K562 (cell line): ENCODE data around the gene TMIGD2. TPM values are rescaled to one million over a fixed set of nuclear protein-coding genes. Genes with fewer than 3 reads are reported as not detected.

ENCODE experiments used
- ATAC-seq: fragments of 200-7000 bp; cut with Tn5 transposase; 3 replicates; pipeline ENCODE4 v1.9.1; 2020; ENCODE audit warnings: moderate library complexity
- BruUV-seq: library from RNA; stranded (reverse); fragments of 400-500 nt; replicated peaks from 2 replicates; lab custom pipeline; 2021; lab: Mats Ljungman, UMichigan
- CTCF ChIA-PET: fragments of 300-600 bp; formaldehyde crosslinking; extraction: SDS; loops from one replicate; lab custom pipeline; 2021; ENCODE audit warnings: low intra/inter-chr PET ratio; lab: Yijun Ruan, JAX
- POLR2A ChIA-PET: fragments of 300-600, 350-650 bp; sonication (Branson Sonifier 250); formaldehyde crosslinking; extraction: SDS; loops from one replicate; lab custom pipeline; 2021; ENCODE audit warnings: antibody characterized with exemption, inconsistent platforms; lab: Yijun Ruan, JAX
- DNase-seq, 4 experiments: peaks; one replicate each; pipeline versions ENCODE4 v3.0.0 to v3.0.0-alpha.2; 2011 to 2018; ENCODE audit warnings: low spot score in 3 of 4, mixed read lengths in 3 of 4; ENCODE audit errors: extremely low read depth in 1 of 4
- FAIRE-seq: peaks from 2 replicates; lab custom pipeline; 2011; peaks lifted over from hg19 to GRCh38; lab: Jason Lieb, UNC
- H2AFZ ChIP-seq: 2 replicates; pipeline ENCODE4 v1.6.0; 2011; ENCODE audit warnings: low read depth, low read length, control low read depth, inconsistent platforms
- H3K27ac ChIP-seq: fragments of 200-600 bp; 3 replicates; pipeline ENCODE4 v1.8.0; 2011; ENCODE audit warnings: low read depth, mild to moderate bottlenecking, control low read depth, inconsistent platforms, low read length, moderate library complexity, mixed read lengths; ENCODE audit errors: extremely low read depth
- H3K27me3 ChIP-seq, 2 experiments: fragments of 300-600 bp in 1 of 2; 2 replicates in 1 of 2; 3 replicates in 1 of 2; pipeline versions ENCODE4 v1.6.0 to v1.8.0; 2011; ENCODE audit warnings: inconsistent platforms in 2 of 2, low read length in 2 of 2, mild to moderate bottlenecking in 1 of 2, mixed read lengths in 1 of 2, moderate library complexity in 1 of 2; ENCODE audit not compliant: control insufficient read depth in 2 of 2, insufficient read depth in 2 of 2
- H3K36me3 ChIP-seq: fragments of 300-600 bp; 3 replicates; pipeline ENCODE4 v1.8.0; 2011; ENCODE audit warnings: mild to moderate bottlenecking, low read length, inconsistent platforms; ENCODE audit not compliant: control insufficient read depth, insufficient read depth
- H3K4me1 ChIP-seq, 2 experiments: fragments of 200-600 bp in 1 of 2; replicated peaks in 1 of 2; 2 replicates in 1 of 2; 3 replicates in 1 of 2; pipeline versions ENCODE4 v1.5.1 to v1.8.0; 2011; ENCODE audit warnings: inconsistent platforms in 2 of 2, low read length in 2 of 2, mild to moderate bottlenecking in 1 of 2, mixed read lengths in 1 of 2, moderate library complexity in 1 of 2; ENCODE audit not compliant: control insufficient read depth in 2 of 2, insufficient read depth in 2 of 2
- H3K4me2 ChIP-seq: 2 replicates; pipeline ENCODE4 v1.6.1; 2011; ENCODE audit warnings: low read length, control low read depth, inconsistent platforms, mixed read lengths; ENCODE audit not compliant: insufficient read depth
- H3K4me3 ChIP-seq: fragments of 200-600 bp; sonication (generic), shearing (Covaris generic); 2 replicates; pipeline ENCODE4 v1.5.1; 2016; ENCODE audit warnings: control low read depth, inconsistent platforms
- H3K79me2 ChIP-seq: fragments of 200-600 bp; 3 replicates; pipeline ENCODE4 v1.8.0; 2011; ENCODE audit warnings: low read length, inconsistent platforms; ENCODE audit not compliant: control insufficient read depth, insufficient read depth
- H3K9ac ChIP-seq, 2 experiments: 2 replicates each; pipeline versions ENCODE4 v1.6.0 to v1.6.1; 2011; ENCODE audit warnings: low read depth in 2 of 2, low read length in 2 of 2, control low read depth in 1 of 2, inconsistent platforms in 1 of 2, mild to moderate bottlenecking in 1 of 2, mixed read lengths in 1 of 2; ENCODE audit not compliant: insufficient read depth in 1 of 2
- H3K9me1 ChIP-seq: one replicate; pipeline ENCODE4 v1.6.0; 2011; ENCODE audit warnings: inconsistent platforms, mild to moderate bottlenecking, low read length, moderate library complexity; ENCODE audit not compliant: control insufficient read depth, insufficient read depth
- H3K9me3 ChIP-seq: replicated peaks from 2 replicates; pipeline ENCODE4 v1.5.1; 2011; ENCODE audit warnings: low read depth, low read length, inconsistent platforms; ENCODE audit not compliant: control insufficient read depth, insufficient read depth
- H4K20me1 ChIP-seq: replicated peaks from 2 replicates; pipeline ENCODE4 v1.6.1; 2011; ENCODE audit warnings: low read length, inconsistent platforms, mixed read lengths; ENCODE audit not compliant: control insufficient read depth, insufficient read depth
- ARID2 ChIP-seq: fragments of 450-650 bp; IDR thresholded peaks from 2 replicates; pipeline ENCODE4 v1.6.1; 2017; ENCODE audit warnings: antibody characterized with exemption, mild to moderate bottlenecking
- CTBP1 ChIP-seq: fragments of 450-650 bp; IDR thresholded peaks from 2 replicates; pipeline ENCODE4 v1.6.1; 2016; ENCODE audit warnings: borderline replicate concordance
- EP400 ChIP-seq: fragments of 450-650 bp; IDR thresholded peaks from 2 replicates; pipeline ENCODE4 v1.6.1; 2017; ENCODE audit warnings: antibody characterized with exemption, mild to moderate bottlenecking, moderate library complexity
- HIVEP1 ChIP-seq: fragments of 250-450 bp; sonication (Bioruptor Pico); IDR thresholded peaks from 2 replicates; pipeline ENCODE4 v1.4.0; 2020; ENCODE audit warnings: mild to moderate bottlenecking
- L3MBTL2 ChIP-seq: fragments of 450-650 bp; IDR thresholded peaks from 2 replicates; pipeline ENCODE4 v1.6.1; 2016; ENCODE audit warnings: mild to moderate bottlenecking, moderate library complexity
- MAZ ChIP-seq, 2 experiments: fragments of 450-650 bp in 1 of 2; sonication (generic) in 1 of 2; formaldehyde crosslinking; IDR thresholded peaks in 1 of 2; conservative IDR thresholded peaks in 1 of 2; 2 replicates each; pipeline versions ENCODE4 v1.4.0 to v1.5.0; 2020; ENCODE audit warnings: mild to moderate bottlenecking in 1 of 2, missing genetic modification reagents in 1 of 2
- MNT ChIP-seq, 2 experiments: fragments of 450-650 bp; conservative IDR thresholded peaks; 2 replicates each; pipeline ENCODE4 v1.6.1; 2017; ENCODE audit warnings: mild to moderate bottlenecking in 2 of 2, moderate library complexity in 2 of 2
- MTA1 ChIP-seq: fragments of 450-650 bp; IDR thresholded peaks from 2 replicates; pipeline ENCODE4 v1.6.1; 2017; ENCODE audit warnings: borderline replicate concordance
- NONO ChIP-seq, 2 experiments: fragments of 200-400 bp in 1 of 2; fragments of 450-650 bp in 1 of 2; formaldehyde crosslinking in 1 of 2; IDR thresholded peaks; 2 replicates each; pipeline ENCODE4 v1.6.1; 2017; ENCODE audit warnings: low read depth in 2 of 2, mild to moderate bottlenecking in 2 of 2, moderate library complexity in 2 of 2, low read length in 1 of 2
- PHF8 ChIP-seq: fragments of 200-600 bp; sonication (generic); IDR thresholded peaks from 2 replicates; pipeline ENCODE4 v1.6.1; 2012; ENCODE audit warnings: mixed run types, mild to moderate bottlenecking, inconsistent platforms, low read length, moderate library complexity, borderline replicate concordance
- SUPT5H ChIP-seq: fragments of 450-650 bp; IDR thresholded peaks from 2 replicates; pipeline ENCODE4 v1.6.1; 2016
- USF2 ChIP-seq: sonication (generic); formaldehyde crosslinking; IDR thresholded peaks from 2 replicates; pipeline ENCODE4 v1.5.0; 2020; ENCODE audit warnings: missing genetic modification reagents
- VEZF1 ChIP-seq: fragments of 200-800 bp; sonication (Bioruptor generic); IDR thresholded peaks from 2 replicates; pipeline ENCODE4 v1.6.1; 2017; ENCODE audit warnings: missing genetic modification characterization, missing compliant biosample characterization
- ZBTB12 ChIP-seq: fragments of 250-450 bp; sonication (Bioruptor Pico); IDR thresholded peaks from 2 replicates; pipeline ENCODE4 v1.4.0; 2020
- WGBS: fragments of 100-300 bp; shearing (Covaris generic); methylation state at CpG from one replicate; pipeline ENCODE4 v1.1.6; 2016; ENCODE audit warnings: low coverage, mixed read lengths; ENCODE audit not compliant: insufficient coverage; ENCODE audit errors: missing lambda C conversion rate; 5-methylcytosine and 5-hydroxymethylcytosine counted together
- in situ Hi-C: fragments of 300-500 bp; cut with MboI; formaldehyde crosslinking; loops from 4 replicates; pipeline ENCODE4 v1.15.0; 2018; ENCODE audit warnings: inconsistent platforms, mixed read lengths
- intact Hi-C: fragments of 100-400 bp; cut with micrococcal nuclease; formaldehyde crosslinking; loops from 2 replicates; pipeline ENCODE4 v1.14.2; 2022
- polyA plus RNA-seq, 8 experiments: library from polyadenylated mRNA; depleted of rRNA in 4 of 8; stranded (reverse) in 5 of 8; unstranded in 3 of 8; fragments of >200 nt; fragmentation: Nextera tagmentation in 2 of 8; fragmentation: Illumina TruSeq in 1 of 8; extraction: Ambion mirVana in 2 of 8; extraction: Trizol in 1 of 8; gene quantifications; 2 replicates each; pipeline versions ENCODE4 v1.2.1 to v1.2.3, GENCODE V29; 2011 to 2014; ENCODE audit warnings: inconsistent platforms in 1 of 8, missing spikeins in 1 of 8
- total RNA-seq, 7 experiments: library from RNA; depleted of rRNA in 6 of 7; stranded (reverse); fragments of >200 nt in 6 of 7; fragmentation: Illumina TruSeq in 2 of 7; extraction: Trizol in 2 of 7; gene quantifications; 2 replicates each; pipeline versions ENCODE4 v1.2.1 to v1.2.3, GENCODE V29; 2011 to 2021; ENCODE audit warnings: low replicate concordance in 1 of 7

The TMIGD2 gene
- total and polyA plus RNA-seq, 9 of the 15 experiments (the other 6 are each of a cell fraction or from before 2014, with no cell fraction given), result not detected

GRCh38 chr19:4343370-4344307, 41.5 kb upstream of the TMIGD2 start, which contains the start of gene MPND:
MPND (plus strand) TSS chr19:4343562; CDS start chr19:4343594, 32 bp downstream.
- peak; percentile 85 to 92 (median 88) for DNase-seq
- H3K9me1 ChIP-seq, result no peaks in the 10 kb centered on the region
- H4K20me1 ChIP-seq, result no peaks in the 10 kb centered on the region
- intact Hi-C loops (loop anchor here (2.0 kb wide), 1 partner anchor 59 kb away; the partner anchor contains the start of gene CHAF1A), in situ Hi-C loops (loop anchor here (10.0 kb wide), 1 partner anchor 69 kb away; the partner anchor contains the start of gene SHD)
- peak within 1 kb of the TSS; percentile 89 for H3K27ac ChIP-seq
- H3K36me3 ChIP-seq, result peaks cover 11% of the 10 kb centered on the region; the same call in 2 of the 3 replicates
- ChIA-PET POLR2A (interaction anchor here (0.6 to 2.9 kb wide), 16 partner anchors 9 to 97 kb away, joined by 3 to 24 read pairs (median 5); partner anchors contain the start of gene YJU2), CTCF (interaction anchor here (1.2 kb wide), 1 partner anchor 76 kb away, joined by 5 read pairs; no protein-coding TSS in a partner anchor)
- FAIRE-seq, result no peak
- H3K4me1 ChIP-seq, result peaks cover 10 to 33% of the 10 kb centered on the region in 2 experiments; a peak in 4 of 5 replicates
- peak within 1 kb of the TSS; percentile 77 for H3K4me3 ChIP-seq
- H3K9ac ChIP-seq, result peak within 1 kb of the TSS; percentile 81 to 95
- TSS peak; percentile 38 for BruUV-seq
- H2AFZ ChIP-seq, result peak within 1 kb of the TSS; percentile 99
- H3K4me2 ChIP-seq, result peak within 1 kb of the TSS; percentile 98
- ATAC-seq, result peak; percentile 86
- 8% methylated on average over 47 of the region's 101 CpGs for WGBS
- no peaks in the 10 kb centered on the region for H3K9me3 ChIP-seq
- no peaks in the 10 kb centered on the region for H3K27me3 ChIP-seq
- H3K79me2 ChIP-seq, result peaks cover 7% of the 10 kb centered on the region
- TF ChIP-seq HIVEP1 (CRISPR knock-in tag) (no peak), MNT (conservative IDR thresholded peaks at IDR 0.05) (peak; percentile 47 to 71; a peak in 2 of 4 replicates), CTBP1 (peak; percentile 26; the same call in 1 of the 2 replicates), MAZ (CRISPR knock-in tag; conservative IDR thresholded peaks at IDR 0.05 in 1 of 2, IDR thresholded peaks at IDR 0.05 in 1 of 2) (peak; percentile 41 to 85), NONO (IDR thresholded peaks at IDR 0.05; ENCODE audit: low read depth in 2 of 2, low read length in 1 of 2) (0 out of 4 replicates have a peak, but pooled peaks have one; percentile 12 to 33), MTA1 (no peak; the same call in 1 of the 2 replicates), PHF8 (peak; percentile 68; the same call in 1 of the 2 replicates), ZBTB12 (CRISPR knock-in tag) (peak; percentile 35; the same call in 1 of the 2 replicates), VEZF1 (CRISPR knock-in tag) (peak; percentile 82), SUPT5H (0 out of 2 replicates have a peak, but pooled peaks have one; percentile 34), EP400 (peak; percentile 4; the same call in 1 of the 2 replicates), USF2 (CRISPR knock-in tag) (peak; percentile 39), L3MBTL2 (no peak), ARID2 (no peak)
